HK-2 (cell line): ENCODE data around the gene TEX29.

Source experiments
- DNase-seq: peaks from one replicate; pipeline ENCODE4 v3.0.0-alpha.2; 2018; ENCODE audit not compliant: unreplicated experiment

The TEX29 gene

DNA sequence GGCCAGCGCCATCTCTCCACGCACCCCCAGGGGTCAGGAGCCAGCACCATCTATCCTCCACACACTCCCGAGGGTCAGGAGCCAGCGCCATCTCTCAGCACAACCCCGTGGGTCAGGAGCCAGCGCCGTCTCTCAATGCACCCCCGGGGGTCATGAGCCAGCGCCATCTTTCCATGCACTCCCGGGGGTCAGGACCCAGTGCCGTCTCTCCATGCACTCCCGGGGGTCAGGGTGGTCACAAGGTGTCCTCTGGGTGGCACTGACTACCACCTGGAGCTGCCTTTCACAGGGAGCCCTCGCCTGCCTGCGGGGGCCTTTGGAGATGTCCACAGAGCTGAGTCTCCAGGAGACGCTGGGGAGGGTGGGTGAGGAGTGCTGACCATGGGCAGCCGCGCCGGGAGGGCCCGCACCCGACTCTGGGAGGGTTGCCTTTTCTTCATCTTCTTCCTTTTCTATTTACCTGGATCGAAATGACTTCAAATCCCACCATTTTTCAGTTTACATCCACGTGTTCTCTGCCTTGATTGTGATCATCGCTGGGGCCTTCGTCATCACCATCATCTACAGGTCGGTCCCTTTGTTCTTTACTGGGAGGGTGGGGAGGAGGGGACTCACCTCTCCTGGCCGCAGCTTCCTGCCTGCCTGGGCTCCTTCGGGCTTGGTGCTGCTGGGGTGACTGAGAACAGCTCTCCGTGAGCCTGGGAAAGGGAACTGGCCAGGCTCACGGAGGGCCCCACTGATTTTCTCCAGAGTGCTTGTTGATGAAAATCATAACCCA is 19.1 kb downstream of the TEX29 start:
- no peak for DNase-seq

DNA sequence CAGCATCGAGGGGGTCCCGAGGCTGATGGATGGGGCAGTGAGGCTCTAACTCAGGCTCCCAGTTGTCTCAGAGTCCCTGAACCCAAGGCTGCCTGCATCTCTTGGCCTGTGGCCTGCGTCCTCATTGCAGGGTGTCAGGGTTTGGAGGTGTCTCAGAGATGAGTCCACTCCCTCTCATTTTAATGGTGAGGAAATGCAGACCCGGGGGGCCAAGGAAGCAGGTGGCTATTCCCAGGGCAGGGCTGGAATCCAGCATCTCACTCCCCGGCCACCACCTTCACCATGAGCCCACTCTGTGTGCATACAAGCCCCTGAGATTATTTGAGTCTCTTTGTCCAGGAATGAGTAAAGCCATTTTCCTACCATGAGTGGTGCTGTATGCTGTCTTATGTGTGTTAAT is 21.4 kb downstream of the TEX29 start:
- no peak for DNase-seq

DNA sequence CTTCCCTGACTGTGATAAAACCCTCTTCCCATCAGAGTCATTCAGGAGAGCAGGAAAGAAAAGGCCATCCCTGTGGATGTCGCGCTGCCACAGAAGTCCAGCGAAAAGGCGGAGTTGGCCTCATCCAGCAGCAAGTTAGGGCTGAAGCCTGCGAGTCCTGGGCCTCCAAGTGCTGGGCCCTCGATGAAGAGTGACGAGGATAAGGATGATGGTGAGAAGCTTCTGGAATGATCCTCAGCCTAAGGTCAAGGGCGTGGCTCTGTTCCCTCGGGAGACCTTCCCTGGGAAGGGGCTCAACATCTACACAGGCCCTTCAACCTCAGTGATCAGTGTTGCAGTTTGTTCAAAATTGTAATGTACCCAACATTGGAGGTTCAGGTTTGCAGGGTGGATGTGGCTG is 22.3 kb downstream of the TEX29 start:
- no peak for DNase-seq

DNA sequence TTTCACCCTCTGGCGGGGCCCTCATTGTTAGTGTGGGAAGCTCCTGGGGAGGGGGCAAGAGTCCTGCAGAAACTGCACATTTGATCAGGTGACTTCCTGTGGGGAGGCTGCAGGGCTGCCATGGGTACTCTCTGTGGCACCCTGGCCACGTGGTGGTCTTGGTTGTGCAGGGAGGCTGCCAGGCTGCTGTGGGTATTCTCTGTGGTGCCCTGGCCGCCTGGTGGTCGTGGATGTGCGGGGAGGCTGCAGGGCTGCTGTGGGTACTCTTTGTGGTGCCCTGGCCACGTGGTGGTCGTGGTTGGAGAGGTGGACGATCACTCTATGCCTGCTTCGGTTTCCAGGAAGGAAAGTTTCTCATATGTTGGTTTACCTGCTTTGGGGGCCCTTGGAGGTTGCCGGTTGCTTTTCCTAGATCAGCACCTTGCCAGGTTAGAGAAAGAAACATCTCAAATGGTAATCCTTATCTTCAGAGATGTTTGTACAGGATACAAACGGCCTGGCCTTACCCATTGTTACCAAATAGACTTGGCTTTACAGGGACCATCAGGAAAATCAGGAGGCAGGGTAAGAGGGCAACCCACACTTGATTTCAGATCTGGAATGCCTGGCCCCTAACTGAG is 22.9 kb downstream of the TEX29 start:
- DNase-seq = no peak

DNA sequence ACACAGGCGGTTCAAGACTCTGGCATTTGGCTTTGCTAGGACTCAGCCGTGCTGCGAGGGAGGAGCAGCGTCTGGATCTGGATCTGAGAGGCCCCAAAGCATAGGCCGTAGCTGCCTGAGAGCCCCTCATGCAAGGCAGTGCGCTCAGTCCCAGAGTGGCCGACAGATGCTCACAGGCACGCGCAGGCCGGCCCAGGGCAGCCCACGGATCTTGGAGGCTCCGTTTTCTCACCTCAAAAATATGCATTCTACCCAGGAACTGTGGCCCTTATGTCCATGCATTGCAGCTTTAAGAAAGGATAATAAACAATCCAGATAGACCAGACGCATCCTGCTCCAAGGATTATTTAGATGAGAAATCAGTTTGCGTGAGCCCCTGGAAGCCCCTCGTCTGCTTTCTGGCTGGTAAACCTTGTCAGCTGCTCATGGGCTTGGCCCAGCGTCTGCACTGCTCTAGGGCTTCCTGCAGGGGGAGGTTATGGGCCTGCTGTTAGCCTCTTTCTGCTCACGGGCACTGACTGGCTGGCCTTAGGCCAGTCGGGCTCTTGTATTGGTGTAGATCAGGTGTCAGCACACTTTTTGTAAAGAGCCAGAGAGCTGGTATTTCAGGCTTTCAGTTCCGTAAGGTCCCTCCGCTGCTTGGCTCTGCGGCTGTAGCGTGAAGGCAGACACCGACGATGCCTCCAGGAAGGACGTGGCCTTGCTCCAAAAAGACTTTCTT is 24.2 kb downstream of the TEX29 start:
- DNase-seq = no peak

DNA sequence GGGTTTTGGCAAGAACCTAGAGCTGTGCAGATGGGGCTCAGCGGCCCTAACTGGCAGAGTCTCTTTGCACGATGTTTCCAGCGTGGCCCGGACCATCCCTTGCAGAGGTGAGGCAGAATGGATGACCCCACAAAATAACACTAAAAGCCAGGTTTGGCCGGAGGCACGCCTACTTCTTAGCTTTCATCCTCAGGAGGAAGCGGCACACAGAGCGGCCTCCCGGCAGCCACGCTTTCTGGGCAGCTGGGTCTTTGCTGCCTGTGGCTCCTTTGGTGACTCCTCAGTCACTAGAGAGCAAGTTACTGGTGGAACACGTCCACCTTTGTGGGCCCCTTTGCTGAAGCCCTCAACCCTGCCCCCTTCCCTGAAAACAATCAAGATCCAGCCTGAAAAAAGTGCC is 25.2 kb downstream of the TEX29 start:
- DNase-seq = no peak

DNA sequence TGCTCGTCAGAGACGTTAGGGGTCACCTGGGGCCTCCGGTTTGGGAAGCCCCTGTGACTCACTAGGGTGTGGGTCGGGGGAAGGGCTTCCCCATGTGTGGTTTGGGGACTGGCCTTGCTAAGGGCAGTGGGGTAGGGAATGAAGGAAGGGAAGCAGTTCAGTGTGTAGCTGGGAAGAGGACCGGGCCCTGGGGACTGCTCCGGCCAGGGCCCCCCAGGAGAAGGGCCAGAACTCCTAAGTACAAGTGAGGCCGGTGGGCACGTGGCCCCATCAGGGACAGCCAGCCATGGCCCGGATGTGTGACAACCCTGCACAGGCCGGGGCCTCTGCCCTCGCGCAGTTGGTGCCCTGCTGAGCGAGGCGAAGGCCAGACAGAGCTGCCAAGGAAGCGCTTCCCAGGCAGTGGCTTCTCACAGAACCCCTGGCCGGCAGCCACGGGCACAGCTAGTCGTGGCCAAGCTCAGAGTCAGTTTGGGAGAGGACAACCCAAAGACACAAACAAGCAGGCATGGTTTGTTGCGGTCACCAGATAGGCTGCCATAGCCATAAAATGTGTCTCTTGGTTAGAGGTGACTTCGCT is 25.7 kb downstream of the TEX29 start:
- DNase-seq = no peak

DNA sequence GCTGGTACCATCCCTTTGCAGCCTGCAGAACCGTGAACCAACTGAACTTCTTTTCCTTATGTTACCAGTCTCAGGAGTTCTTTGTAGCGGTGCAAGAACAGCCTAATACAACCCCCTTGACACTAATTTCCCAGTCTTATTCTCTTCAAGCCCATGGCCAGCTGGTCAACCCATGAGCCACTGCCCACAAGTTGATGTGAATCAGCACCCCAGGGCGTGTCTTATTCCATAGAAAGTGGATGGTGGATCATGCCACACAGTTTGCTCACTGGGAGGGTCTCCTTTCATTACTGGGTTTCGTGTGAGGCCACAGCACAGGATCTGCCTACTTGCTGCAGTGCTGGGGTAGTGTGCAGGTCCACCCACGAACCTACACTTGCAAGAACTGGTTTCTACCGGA is 27.0 kb downstream of the TEX29 start:
- DNase-seq = no peak

DNA sequence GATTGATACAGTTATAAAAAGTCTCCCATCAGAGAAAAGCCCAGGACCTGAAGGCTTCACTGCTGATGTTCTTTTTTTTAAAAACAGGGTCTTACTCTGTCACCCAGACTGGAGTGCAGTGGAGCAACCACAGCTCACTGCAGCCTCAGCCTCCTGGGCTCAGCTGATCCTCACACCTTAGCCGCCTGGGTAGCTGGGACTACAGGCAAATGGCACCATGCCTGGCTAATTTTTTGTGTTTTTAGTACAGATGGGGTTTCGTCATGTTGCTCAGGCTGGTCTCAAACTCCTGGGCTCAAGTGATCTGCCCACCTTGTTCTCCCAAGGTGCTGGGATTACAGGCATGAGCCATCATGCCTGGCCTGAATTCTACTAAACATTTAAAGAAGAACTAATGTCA is 33.1 kb downstream of the TEX29 start:
- DNase-seq = no peak

DNA sequence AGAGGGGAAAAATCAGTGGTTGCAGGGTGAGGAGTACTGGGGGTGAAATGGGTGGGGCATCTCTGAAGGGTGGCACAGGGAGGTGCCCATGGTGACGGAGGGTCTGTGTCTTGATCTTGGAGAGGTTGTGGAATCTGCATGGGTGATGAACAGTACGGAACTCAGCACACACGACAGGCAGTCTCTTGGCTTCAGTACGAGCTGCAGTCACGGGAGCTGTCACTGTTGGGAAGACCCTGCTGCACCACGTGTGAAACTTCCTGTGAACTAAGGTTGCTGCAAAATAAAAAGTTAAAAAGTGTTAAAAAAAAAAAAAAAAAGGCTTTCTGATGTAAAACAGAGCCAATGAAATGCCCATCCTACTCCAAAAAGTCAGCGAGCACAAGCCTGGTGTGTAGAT is 34.3 kb downstream of the TEX29 start:
- DNase-seq = no peak

DNA sequence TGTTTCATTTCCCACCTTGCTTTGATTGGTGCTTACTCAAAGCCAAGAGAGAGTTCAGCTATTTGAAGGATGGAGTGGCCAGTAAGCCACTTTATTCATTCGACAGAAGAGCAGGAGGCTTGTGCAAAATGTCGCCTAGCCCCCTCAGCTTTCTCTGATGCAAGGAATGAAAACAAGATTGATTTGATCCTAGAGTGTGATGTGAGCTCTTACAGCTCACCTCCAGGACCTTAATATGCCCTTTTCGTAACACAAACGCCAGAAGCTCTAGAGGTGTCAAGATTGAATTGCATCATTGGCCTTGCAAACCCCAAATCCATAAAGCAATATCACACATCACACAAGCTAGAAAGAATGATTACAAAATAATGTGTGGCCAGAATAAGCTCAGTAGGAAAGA is 36.4 kb downstream of the TEX29 start:
- DNase-seq = no peak

DNA sequence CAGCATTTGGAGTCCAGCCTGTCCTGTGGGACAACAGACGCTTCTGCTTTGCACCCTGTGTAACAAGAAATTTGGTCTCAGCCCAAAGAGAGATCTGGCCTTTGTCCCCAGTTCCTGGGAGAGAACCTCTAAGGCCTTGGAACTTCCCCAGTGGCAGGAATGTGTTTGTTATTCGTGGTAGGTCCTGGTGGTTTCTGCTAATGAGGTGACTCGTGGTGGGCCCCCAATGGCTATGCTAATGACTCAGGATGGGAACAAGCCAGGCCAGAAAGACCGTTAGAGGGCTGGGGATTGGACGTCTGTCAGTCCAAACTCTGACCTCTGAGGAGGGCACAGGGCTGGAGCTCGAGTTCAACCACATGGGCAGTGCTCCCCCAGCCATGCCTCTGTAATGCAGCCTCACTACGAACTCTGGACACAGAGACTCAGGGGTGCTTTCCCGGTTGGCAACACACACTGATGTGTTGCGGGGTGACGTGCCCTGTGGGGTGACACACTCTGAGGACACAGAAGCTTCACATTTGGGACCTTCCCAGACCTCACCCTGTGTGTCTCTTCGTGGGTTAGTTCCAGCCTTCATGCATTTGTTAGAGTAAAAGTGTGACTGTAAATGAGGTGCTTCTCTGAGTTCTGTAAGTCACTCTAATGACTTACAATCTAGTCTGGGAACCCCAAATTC is 38.9 kb downstream of the TEX29 start:
- no peak for DNase-seq

DNA sequence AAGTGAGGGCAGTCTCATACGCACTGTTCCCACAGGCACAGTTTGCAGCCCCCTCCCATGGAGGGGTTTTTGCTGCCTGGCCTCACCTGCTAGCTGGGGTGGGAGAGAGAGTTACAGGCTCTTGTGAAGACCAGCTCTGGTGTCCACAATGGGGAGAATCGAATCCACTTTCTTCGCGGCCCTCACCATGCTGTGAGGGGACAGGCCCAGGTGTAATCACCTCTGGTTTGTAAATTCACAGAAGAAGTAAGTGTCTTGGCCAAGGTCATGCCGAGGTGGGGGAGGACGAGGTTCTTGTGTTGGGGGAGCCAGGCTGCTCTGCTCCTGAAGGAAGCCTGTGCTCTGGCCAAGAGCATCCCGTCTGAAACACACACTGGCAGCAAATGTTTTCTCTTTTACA is 39.5 kb downstream of the TEX29 start:
- no peak for DNase-seq

DNA sequence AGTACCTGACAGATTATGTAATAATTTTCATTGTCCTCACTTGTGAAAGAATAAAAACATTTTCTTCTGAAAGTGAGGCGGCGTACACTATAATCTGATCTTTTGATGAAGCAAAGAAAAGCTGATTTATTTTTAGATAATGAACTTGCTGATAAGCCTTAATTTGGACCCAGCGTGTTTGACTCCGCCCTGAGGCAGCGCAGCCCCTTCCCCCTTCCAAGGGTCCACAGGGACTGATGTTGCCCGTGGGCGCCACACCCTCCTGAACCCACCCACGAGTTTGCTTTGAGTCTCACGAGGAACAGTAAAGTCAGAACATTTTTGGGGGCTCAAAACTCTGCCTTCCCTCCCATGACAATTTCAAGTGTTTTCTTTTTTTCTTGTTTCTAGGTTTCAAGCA is 40.0 kb downstream of the TEX29 start:
- no peak for DNase-seq

DNA sequence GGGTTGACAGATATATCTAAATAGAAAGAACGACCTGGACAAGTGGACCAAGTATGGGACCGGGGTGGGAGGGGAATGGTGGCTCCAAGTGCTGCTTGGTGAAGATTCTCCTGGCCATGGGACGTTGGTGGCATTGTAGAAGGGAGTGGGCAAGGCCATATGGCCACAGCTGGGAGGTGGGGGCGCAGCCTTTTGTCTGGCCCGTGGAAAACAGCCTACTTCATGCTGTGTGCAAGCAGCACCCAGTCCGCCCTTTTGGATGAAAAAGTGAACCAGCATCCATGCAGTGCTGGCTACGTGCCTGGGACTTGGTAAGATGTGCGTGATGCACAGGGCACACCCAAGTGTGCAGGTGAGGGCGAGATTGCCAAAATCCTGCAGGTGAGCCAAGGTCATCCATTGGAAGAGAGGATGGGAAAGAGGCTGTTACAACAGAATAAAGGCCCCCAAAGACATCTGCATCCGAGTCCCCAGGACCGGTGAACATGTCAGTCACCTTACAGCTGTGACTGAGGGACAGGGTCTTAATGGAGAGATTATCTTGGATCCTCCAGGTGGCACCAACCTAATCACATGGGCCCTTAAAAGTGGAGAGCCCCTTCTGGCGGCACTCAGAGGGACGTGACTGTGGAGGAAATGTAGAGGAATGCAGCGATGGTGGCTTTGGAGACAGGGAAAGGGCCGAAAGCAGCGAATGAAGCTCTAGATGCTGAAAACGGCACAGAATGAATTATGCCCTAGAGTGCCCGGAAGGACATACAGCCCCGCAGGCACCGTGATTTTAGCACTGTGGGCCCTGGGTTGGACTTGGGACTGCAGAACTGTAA is 40.8 kb downstream of the TEX29 start:
- DNase-seq = no peak

DNA sequence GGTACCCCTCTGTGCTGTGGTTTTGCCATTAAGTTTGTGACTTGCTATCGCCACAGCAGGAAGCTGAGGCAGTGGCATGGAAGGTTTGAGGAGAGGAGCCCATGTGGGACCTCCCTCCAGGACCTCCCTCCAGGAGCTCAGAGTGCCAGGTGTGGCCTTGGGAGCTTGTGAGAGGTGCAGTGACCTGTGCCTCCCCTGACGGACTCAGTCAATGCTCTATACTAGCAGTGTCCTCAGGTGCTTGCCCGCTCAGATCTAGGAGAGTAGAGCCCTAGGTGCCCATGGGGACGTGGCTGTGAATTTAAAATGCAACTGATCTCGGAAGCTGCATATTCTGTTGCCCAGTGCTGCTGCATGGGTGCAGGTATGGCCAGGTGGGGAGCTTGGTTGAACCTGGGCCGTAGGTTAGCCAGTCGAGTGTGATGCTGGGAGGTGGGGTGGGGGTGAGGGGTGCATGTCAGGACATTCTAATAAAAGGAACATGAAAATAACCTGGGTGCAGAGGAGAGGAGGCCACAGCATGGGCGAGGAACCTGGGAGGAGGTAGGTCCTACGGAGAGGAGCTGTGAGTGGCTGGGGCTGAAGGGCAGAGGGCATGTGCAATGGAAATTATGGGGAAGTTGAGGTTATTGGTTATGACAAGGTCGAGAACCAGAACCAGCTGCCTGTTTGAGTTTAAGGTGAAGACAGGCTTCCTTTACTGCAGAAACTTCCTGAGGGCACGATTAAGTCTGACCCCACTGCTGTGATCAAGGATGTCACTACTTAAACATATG is 41.6 kb downstream of the TEX29 start:
- DNase-seq = no peak

DNA sequence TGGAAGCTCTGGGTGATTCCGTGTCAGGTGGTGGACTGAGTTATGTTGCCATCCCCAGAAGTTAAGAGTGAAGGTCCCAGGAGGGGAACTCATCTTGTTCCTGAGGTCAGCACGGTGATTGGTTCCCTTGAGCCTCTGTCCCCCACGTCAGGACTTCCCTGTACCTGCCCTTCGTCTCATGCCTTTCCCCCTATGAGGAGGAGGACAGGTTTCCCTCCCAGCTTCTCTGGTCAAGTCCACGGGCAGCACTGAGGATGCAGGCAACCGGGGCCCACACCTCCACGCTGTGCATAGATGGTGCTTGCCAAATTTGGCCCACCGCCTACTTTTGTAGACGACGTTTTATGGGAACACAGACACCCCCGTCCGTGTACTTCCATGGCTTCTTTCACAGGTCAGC is 42.7 kb downstream of the TEX29 start:
- DNase-seq = no peak

DNA sequence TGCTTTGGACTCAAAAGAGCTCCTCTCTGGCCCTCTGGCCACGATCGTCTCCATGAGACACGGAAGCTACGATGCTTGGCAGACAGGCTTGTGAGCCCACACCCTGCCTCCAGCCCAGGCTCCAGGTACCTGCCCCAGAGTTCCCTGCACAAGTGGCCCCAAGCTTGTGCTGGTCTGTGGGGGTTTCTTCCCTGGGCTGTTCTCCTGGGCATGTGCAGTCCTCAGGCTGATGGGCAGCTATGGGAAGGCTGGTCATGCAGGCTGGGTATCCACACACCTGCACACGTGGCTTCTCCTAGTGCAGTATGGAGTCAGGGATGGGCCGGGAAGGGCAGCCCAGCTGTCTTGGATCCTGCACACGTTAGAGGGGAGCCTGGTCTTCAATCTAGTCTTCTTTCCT is 43.1 kb downstream of the TEX29 start:
- DNase-seq = no peak

DNA sequence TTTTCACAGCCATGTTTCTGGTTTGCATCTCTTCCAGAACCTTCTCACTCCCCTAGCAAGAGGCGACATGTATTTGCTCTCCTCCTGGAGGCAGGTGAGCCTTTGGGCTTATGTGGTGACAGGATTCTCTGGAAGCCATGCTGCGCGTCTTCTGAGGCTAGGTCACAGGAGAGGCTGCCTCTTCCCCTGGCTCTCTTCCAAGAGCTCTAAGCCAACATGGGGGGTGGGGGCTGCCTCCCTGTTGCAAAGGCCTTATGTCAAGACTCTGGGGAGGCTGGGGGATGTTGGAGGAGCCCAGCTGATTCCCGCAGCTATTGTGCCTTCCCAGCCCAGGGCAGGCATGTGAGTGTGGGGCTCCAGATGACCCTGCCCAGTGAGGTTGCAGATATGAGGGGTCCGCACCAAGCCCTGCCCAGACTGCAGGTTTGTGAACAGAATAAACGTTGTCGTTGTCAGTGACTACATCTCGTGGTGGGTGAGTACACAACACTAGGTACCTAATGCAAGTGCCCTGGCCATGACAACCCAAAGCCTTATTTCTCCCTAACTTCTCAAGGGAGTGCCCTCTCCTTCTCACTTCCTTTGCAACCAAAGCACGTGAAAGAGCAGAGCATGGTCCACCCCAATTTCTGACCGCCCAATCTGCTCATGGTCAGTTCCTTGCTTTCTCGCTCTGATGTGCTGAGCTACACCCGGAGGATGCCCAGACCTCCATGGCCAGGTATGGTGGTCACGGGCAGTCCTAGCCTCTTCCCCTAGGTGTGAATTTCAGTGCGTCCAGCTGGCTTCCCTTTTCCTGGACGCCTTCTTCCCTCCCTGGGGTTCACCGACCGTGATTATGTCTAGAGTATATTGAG is 44.9 kb downstream of the TEX29 start:
- no peak for DNase-seq

DNA sequence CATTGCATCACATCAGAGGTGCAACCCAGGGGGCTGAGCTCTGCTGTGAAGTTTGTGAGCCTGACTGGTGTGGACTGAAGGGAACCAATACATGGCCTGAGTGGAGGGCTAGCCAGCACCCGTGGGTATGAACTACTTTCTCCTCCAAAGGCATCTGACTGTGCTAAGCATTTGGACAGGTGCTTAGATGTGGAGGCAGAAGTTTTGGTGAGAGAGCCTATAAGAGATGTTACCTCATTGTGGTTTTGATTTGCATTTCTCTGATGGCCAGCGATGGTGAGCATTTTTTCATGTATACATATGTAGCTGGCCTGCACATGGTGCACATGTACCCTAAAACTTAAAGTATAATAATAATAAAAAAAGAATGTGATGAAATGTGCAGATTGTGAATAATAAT is 46.9 kb downstream of the TEX29 start:
- DNase-seq = no peak
